ENCODE measurements around the gene GRSF1.

DNA sequence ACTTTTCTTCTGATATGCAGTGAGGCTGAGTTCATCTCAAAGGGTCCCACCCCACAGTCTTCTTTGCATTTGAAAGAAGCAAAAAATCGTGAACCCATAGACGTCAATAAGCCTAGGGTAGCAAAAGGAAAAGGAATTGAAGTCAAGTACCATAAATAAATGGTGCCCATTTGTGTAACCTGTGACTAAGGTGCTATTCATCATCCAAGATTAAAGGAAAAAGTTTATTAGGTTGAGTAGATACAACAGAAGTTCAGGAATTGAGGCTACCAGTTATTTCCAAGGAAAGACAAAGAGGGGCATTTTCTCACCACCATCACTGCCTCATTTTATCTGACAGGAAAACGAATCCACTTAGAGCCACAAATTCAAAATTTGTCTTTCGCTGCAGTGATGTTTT, 18.8 kb upstream of the GRSF1 start:
- TF ChIP-seq TAF1 (IDR thresholded peaks at IDR 0.05; ENCODE audit: low read depth, low read length) = no peak
- TF ChIP-seq POLR2A (IDR thresholded peaks at IDR 0.05; ENCODE audit: low read depth, low read length) = no peak
- no peak for TF ChIP-seq POLR2AphosphoS5 (IDR thresholded peaks at IDR 0.05; ENCODE audit: low read depth, low read length)
